ENCODE measurements around the gene GBE1.

DNA sequence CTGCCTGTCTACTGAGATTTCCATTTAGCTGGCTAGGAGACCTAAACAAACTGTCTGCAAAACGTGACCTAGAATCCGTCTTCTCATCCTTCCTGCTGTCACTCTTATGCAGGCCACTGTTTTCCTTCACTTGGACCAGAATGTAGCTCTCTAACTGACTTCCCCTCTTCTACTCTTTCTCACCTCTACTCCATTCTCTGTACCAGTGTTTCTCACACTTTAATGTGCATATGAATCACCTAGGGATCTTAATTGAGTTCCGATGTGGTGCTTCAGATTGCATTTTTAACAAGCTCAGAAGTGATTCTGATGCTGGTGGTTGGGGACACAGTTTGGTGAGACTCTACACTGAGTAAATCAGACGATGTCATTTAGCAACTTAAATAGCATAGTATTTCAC, 1.6 kb upstream of the GBE1 start:
- TF ChIP-seq, protein P1, sequence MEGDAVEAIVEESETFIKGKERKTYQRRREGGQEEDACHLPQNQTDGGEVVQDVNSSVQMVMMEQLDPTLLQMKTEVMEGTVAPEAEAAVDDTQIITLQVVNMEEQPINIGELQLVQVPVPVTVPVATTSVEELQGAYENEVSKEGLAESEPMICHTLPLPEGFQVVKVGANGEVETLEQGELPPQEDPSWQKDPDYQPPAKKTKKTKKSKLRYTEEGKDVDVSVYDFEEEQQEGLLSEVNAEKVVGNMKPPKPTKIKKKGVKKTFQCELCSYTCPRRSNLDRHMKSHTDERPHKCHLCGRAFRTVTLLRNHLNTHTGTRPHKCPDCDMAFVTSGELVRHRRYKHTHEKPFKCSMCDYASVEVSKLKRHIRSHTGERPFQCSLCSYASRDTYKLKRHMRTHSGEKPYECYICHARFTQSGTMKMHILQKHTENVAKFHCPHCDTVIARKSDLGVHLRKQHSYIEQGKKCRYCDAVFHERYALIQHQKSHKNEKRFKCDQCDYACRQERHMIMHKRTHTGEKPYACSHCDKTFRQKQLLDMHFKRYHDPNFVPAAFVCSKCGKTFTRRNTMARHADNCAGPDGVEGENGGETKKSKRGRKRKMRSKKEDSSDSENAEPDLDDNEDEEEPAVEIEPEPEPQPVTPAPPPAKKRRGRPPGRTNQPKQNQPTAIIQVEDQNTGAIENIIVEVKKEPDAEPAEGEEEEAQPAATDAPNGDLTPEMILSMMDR (IDR thresholded peaks at IDR 0.05), result no peak
- no peak for TF ChIP-seq POLR2AphosphoS5 (IDR thresholded peaks at IDR 0.05; ENCODE audit: insufficient read depth in 1 of 2, low read depth in 1 of 2)

All from vagina (tissue), 2 donors.